IMR-90 (cell line): Measurements from ENCODE around the gene CABP1.

ENCODE experiments used
- BHLHE40 ChIP-seq: fragments of 150-350 bp; IDR thresholded peaks from 2 replicates; pipeline ENCODE4 v1.6.1; 2016; ENCODE audit warnings: mild to moderate bottlenecking, low read depth, low read length
- CTCF ChIP-seq: conservative IDR thresholded peaks from 2 replicates; pipeline ENCODE4 v1.5.1; 2012; ENCODE audit warnings: mild to moderate bottlenecking, low read depth, low read length, improper control_type of control experiment
- ELK1 ChIP-seq: fragments of 150-350 bp; IDR thresholded peaks from 2 replicates; pipeline ENCODE4 v1.6.1; 2016; ENCODE audit warnings: low read depth, mild to moderate bottlenecking, low read length, moderate library complexity, borderline replicate concordance
- FOS ChIP-seq: fragments of 150-350 bp; IDR thresholded peaks from 2 replicates; pipeline ENCODE4 v1.6.1; 2016; ENCODE audit warnings: low read depth, low read length
- MAZ ChIP-seq: IDR thresholded peaks from 2 replicates; pipeline ENCODE4 v1.6.1; 2012; ENCODE audit warnings: low read depth, mild to moderate bottlenecking, low read length, improper control_type of control experiment, moderate library complexity, borderline replicate concordance
- MXI1 ChIP-seq: IDR thresholded peaks from 2 replicates; pipeline ENCODE4 v1.6.1; 2012; ENCODE audit warnings: low read depth, mild to moderate bottlenecking, low read length, moderate library complexity, borderline replicate concordance
- POLR2A ChIP-seq: IDR thresholded peaks from 2 replicates; pipeline ENCODE4 v1.6.1; 2012; ENCODE audit warnings: mild to moderate bottlenecking, low read depth, low read length
- RAD21 ChIP-seq: IDR thresholded peaks from 2 replicates; pipeline ENCODE4 v1.6.1; 2012; ENCODE audit warnings: low read length, improper control_type of control experiment
- RCOR1 ChIP-seq: IDR thresholded peaks from 2 replicates; pipeline ENCODE4 v1.6.1; 2012; ENCODE audit warnings: mild to moderate bottlenecking, low read length, improper control_type of control experiment; ENCODE audit not compliant: insufficient replicate concordance
- RFX5 ChIP-seq: IDR thresholded peaks from 2 replicates; pipeline ENCODE4 v1.8.0; 2012; ENCODE audit warnings: low read depth, mild to moderate bottlenecking, low read length, moderate library complexity
- SMC3 ChIP-seq: fragments of 150-350 bp; IDR thresholded peaks from 2 replicates; pipeline ENCODE4 v1.6.1; 2016; ENCODE audit warnings: low read depth, mild to moderate bottlenecking, antibody characterized with exemption, low read length, moderate library complexity
- USF2 ChIP-seq: fragments of 150-350 bp; IDR thresholded peaks from 2 replicates; pipeline ENCODE4 v1.6.1; 2017; ENCODE audit warnings: mild to moderate bottlenecking, antibody characterized with exemption, low read length, low read depth

GRCh38 chr12:120687578-120688289 lies 47.3 kb downstream of the CABP1 start:
- TF ChIP-seq CTCF (no peak), POLR2A (no peak), RCOR1 (no peak), FOS (no peak), SMC3 (no peak), RAD21 (no peak), MAZ (no peak), ELK1 (no peak), MXI1 (0 out of 2 replicates have a peak, but pooled peaks have one; percentile 11), BHLHE40 (peak; percentile 92), USF2 (peak; percentile 37; the same call in 1 of the 2 replicates), RFX5 (no peak)
